ENCODE data around the gene PLCH1. TPM values are rescaled to one million over a fixed set of nuclear protein-coding genes. Genes with fewer than 3 reads are reported as not detected.

Gene PLCH1
- total RNA-seq, 1 donor = 11.7 TPM

DNA sequence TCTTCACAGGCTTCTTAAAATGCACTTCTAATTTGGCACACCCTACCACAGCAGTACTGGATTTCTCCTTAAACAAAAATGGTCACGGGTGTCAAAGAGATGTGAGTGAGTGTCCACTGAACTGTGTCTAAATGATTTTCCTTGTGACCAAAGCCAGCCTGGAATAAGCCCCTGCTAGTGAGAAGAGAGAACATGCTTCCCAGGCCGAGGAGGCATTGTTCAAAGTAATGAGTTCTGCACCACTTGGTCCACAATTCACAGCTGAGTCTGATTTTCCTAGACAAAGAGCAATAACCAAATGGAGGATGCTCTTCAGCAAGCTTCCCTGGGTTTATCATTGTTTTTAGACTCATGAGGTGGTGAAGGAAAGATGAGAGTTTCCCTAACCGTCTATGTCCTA, 3.8 kb downstream of the PLCH1 start:
- TF ChIP-seq, protein P1, sequence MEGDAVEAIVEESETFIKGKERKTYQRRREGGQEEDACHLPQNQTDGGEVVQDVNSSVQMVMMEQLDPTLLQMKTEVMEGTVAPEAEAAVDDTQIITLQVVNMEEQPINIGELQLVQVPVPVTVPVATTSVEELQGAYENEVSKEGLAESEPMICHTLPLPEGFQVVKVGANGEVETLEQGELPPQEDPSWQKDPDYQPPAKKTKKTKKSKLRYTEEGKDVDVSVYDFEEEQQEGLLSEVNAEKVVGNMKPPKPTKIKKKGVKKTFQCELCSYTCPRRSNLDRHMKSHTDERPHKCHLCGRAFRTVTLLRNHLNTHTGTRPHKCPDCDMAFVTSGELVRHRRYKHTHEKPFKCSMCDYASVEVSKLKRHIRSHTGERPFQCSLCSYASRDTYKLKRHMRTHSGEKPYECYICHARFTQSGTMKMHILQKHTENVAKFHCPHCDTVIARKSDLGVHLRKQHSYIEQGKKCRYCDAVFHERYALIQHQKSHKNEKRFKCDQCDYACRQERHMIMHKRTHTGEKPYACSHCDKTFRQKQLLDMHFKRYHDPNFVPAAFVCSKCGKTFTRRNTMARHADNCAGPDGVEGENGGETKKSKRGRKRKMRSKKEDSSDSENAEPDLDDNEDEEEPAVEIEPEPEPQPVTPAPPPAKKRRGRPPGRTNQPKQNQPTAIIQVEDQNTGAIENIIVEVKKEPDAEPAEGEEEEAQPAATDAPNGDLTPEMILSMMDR (IDR thresholded peaks at IDR 0.05; ENCODE audit: insufficient read depth, low read depth, low read length) = no peak
- no peak overlapping the region for H3K4me3 ChIP-seq (ENCODE audit: low read depth, low read length)
- DNase-seq (ENCODE audit: low read depth) = no peak

DNA sequence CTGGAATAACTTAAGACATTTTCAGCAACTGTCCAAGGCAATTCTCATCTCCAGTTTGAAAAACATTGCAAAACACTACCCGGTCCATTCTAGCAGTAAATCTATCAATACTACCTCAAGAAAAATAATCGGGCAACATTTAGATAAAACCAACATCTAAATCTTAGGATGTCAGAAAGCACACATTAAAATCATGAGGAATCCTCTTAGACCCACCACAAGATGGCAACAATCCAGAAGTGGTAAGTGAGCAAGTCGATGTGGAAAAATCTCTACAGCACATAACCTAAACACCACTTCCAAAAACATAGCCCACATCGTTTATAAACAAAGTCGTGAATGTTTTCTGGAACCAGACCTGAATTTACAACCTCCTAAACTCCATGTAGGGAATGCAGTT, 5.7 kb downstream of the PLCH1 start:
- DNase-seq (ENCODE audit: low read depth) = peak; percentile 33
- TF ChIP-seq, protein P1 (IDR thresholded peaks at IDR 0.05; ENCODE audit: insufficient read depth, low read depth, low read length) = no peak
- no peak overlapping the region for H3K4me3 ChIP-seq (ENCODE audit: low read depth, low read length)

DNA sequence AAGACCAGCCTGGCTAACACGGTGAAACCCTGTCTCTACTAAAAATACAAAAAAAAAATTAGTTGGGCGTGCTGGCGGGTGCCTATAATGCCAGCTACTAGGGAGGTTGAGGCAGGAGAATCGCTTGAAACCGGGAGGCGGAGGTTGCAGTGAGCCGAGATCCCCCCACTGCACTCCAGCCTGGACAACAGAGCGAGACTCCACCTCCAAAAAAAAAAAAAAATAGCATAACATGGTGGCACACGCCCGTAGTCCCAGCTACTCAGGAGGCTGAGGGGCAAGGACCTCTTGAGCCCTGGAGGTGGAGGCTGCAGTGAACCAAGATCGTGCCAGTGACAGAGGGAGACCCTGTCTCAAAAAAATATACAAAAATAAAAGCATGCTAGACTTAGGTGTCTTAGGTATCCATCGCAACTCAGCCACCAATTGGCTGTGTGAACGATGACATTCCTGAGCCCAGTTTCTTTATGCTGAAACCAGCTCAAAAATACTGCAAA, 6.2 kb downstream of the PLCH1 start:
- TF ChIP-seq, protein P1 (IDR thresholded peaks at IDR 0.05; ENCODE audit: insufficient read depth, low read depth, low read length) = no peak
- DNase-seq (ENCODE audit: low read depth) = no peak
- no peak overlapping the region for H3K4me3 ChIP-seq (ENCODE audit: low read depth, low read length)

DNA sequence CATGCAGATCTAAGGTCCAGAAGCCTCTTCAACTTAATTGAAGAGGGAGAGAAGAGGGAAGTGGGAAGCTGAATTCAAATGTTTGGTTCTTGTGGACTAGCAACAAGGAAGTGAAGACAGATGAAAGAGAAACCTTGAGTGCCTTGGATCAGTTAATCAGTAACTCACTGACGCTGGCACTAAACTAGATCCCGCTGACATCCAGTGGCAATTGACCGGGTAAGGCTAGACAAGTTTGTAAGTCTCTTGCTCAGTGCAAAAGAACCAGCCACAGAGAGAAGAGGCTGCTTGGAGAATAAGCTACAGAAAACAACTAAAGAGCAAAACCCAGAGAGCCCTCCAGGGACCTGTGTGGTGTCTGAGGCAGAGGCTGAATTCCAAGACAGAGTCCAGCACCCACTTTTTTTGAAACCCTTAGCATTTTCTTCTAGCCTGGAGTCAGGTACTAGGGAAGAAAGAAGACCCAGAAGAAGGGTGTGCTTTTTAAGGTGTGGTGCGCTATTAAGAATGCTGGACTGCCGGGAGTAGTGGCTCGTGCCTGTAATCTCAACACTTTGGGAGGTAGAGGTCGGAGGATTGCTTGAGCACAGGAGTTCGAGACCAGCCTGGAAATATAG, 6.9 kb downstream of the PLCH1 start:
- H3K4me3 ChIP-seq (ENCODE audit: low read depth, low read length) = no peak overlapping the region
- TF ChIP-seq, protein P1 (IDR thresholded peaks at IDR 0.05; ENCODE audit: insufficient read depth, low read depth, low read length) = no peak
- no peak for DNase-seq (ENCODE audit: low read depth)

DNA sequence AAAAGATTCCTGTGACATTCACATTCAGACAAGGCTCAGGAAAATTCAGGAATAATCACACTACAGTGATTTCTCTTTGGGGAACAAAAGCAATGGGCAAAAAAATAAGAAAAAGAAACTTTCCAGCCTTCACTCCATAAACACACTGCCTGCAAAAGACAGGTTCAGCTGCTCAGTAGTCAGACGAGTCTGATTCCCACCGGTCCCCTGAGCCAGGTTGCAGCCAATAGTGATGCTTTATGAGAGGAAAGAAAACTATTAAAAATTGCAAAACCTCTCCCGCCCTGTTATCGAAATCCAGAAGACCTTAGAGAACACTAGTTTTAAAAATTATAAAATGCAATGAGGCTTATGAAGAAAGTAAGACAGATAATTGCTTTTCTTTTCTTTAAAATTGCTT, 8.5 kb downstream of the PLCH1 start:
- TF ChIP-seq, protein P1 (IDR thresholded peaks at IDR 0.05; ENCODE audit: insufficient read depth, low read depth, low read length) = no peak
- no peak overlapping the region for H3K4me3 ChIP-seq (ENCODE audit: low read depth, low read length)
- no peak for DNase-seq (ENCODE audit: low read depth)

DNA sequence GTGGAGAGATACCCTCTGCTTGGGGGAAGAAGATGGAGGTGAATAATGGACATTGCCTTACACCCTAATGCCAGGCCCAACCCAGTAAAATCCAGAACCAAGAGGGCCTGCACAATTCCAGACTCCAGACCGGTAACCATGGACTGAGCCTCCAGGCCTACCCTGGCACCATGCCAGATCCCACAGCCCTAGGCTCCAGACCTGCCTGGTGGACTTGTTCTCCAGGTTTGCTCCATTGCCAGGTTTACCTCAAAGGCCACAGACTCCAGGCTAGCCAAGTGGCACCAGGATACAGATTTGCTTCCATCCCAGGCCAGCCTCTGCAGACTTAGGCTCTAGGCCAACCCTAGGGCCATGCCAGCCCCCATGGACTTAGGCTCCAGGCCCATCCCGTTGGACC, 14.0 kb downstream of the PLCH1 start:
- no peak for DNase-seq (ENCODE audit: low read depth)
- TF ChIP-seq, protein P1 (IDR thresholded peaks at IDR 0.05; ENCODE audit: insufficient read depth, low read depth, low read length) = no peak
- H3K4me3 ChIP-seq (ENCODE audit: low read depth, low read length) = no peak overlapping the region

DNA sequence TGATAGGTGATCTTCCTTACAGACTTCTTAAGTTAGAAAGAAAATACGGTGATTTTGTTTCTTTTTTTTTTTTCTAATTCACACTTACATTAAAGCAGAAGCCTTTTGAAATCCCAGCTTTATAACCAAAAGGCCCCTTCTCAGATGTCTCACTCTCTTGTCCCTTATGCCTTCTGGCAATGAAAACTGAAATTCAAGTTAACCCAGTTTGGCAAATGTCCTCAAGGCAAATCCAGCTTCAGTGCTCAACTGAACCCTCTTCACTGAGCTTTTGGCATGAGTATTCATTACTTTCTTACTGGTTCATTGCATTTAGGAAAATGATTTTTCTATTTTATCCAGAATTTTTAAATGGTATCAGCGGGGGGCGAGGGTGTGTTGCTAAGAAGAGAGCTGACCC, 17.0 kb downstream of the PLCH1 start:
- TF ChIP-seq, protein P1 (IDR thresholded peaks at IDR 0.05; ENCODE audit: insufficient read depth, low read depth, low read length) = no peak
- H3K4me3 ChIP-seq (ENCODE audit: low read depth, low read length) = no peak overlapping the region
- no peak for DNase-seq (ENCODE audit: low read depth)
